Stimulated activated CD8-positive, alpha-beta memory T cell treated with anti-CD3 and anti-CD28 coated beads, Interleukin-7, amount 100 ng/mL, for 24 hours (primary cell): ENCODE data around the gene EFCC1.

Experiments
- DNase-seq: peaks from one replicate; pipeline ENCODE4 v3.0.0-alpha.2; 2020; ENCODE audit warnings: low read depth

Gene EFCC1

DNA sequence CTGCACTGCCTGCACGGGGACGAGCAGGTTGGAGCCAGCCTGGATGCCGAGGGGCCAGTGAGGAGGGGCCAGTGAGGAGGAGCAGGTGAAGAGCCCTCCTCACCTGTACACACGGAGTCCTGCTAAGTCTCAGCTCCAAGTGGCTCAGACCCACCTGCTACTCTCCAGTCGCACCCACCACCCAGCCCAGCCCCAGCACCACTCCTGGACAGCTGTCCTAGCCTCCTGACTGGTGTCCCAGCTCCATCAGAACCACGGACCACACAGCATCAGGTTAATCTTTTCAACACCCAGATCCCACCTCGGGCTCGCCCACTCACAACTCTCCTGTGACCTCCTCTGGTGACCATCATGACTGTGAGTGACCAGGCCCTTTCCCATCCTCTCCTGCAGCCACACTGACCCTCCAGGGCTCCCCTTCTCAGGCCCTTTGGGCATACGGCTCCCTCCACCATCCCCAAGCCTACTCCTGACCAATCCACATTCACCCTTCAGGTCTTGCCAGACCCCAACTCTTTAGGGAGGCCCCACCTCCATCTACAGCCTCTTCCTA lies 13.8 kb downstream of the EFCC1 start:
- no peak for DNase-seq

DNA sequence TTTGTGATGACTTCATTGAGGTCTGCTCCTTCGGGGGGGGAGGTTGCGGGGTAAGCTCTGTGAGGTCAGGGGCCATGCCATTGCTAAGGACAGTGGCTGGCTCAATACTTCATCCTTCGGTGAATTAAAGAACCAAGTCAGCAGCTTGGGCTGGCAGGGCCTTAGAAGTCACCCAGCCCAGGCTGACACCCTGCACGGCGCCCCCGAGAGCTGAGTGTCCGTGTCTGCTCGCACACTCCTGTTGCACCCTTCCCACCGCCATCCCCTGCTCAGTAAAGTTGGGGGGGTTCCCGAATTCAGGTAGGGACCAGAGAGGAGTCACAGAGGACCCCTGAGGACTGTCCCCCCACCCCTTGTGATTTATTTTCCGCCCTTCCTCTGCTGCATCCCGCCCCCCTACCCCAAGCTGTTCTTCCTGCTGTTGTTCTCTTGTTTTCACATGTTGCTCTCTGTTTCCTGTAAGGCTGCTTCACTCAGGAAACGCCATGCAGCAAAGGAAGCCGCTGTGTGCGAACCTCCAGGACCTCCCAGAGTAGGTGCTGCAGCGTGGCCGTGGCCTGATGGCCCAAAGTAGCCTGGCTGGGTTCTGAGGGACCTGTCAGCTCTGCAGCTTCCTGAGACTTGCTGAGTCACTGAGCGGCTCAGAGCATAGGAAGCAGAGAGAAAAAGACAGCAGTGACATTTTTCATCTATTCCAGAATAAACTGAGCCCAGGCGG lies 14.4 kb downstream of the EFCC1 start:
- DNase-seq, result no peak

DNA sequence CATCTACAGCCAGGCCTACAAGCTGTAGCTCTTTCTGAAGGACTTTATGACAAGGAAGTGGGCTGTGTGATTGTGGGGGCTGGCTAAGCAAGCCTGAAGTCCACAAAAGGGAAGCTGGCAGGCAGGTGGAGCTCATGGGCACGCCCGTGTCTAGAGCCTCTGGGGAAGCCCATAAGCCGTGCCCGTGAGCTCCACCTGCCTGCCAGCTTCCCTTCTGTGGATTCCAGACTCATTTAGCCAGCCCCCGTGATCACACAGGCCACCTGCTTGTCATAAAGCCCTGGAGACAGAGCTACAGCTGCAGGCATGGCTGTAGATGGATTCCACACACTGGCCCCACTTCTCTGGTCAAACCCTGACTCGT lies 15.2 kb downstream of the EFCC1 start:
- no peak for DNase-seq

DNA sequence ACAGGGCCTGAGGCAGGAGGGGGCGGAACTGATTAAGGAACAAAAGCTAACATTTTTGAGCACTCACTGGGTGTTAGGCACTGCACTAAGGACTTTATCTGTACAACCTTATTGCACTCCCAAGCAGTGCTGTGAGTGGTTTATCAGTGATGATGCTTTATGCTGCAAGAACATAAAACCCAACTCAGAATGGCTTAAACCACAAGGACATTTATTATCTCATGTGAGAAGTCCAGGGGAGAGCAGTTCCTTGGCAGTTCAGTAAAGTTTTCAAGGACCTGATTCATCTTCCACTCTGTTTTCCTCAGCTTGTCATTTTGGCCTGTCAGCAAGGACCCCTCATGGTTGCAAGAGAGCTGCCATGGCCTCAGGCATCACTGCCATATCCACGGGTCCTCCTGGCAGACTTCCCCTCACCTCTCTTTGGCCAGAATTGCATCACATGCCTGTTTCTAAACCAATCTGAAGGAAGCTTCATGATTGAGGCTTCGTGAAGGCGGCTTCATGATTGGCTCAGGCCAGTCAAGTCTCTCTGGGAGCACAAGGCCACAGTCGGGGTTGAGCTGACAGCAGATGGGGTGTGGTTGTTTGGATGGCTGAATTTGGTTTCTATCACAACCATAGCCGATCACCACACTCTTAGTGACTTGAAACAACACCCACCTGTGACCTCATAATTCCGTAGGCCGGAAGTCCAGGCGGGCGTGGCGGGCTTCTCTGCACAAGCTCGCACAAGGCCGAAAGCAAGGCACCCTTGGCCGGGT lies 15.8 kb downstream of the EFCC1 start:
- DNase-seq, result no peak

DNA sequence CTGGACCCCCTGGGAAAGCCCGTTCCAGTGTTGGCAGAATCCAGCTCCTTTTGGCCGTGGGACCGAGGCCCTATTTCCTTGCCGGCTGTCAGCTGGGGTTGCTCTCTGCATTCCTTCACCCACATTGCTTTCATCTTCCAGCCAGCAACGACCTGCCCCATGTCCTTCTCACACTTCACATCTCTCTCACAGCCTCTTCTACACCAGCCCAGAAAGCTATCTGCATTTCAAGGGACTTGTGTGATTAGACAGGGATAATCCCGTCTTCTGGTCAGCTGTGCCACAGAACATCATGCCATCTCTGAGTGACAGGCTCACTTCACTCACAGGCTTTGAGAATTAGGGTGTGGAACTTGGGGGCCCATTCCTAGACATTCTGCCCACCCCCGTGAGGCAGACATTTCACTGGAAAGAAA lies 16.4 kb downstream of the EFCC1 start:
- no peak for DNase-seq

DNA sequence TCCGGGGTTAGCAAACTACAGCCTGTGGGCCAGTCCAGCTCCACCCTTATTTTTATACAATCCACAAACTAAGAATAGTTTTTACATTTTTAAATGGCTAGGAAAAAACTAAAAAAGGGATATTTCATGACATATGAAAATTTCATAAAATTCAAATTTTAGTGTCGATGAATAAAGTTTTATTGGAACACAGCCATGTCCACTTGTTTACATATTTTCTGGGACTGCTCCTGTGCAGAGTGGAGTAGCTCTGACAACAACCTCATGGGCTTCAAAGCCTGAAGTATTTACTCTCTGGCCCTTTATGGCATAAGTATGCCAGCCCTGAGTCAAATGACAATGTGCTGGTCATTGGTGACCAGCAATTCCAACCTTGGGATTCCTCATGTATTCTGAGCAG lies 17.2 kb downstream of the EFCC1 start:
- DNase-seq, result no peak

DNA sequence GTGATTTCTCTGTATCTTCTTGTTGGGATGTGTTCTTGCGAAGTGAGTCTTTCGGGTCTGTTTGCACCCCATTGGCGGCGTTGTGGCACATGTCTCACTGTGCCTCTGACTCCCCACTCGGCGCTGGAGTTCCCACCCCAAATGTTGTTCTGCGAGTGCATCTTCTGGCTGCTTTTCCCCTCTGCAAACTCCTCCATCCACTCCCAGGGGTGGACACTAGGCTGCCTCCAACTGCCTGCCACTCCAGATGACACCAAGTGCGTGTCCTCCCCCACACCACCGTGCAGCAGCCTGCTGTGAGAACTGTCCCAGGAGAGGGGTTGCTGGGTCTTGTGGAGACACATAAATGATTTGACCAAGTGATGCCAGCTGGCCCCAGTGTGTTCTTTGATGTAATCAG lies 17.6 kb downstream of the EFCC1 start:
- DNase-seq, result no peak

DNA sequence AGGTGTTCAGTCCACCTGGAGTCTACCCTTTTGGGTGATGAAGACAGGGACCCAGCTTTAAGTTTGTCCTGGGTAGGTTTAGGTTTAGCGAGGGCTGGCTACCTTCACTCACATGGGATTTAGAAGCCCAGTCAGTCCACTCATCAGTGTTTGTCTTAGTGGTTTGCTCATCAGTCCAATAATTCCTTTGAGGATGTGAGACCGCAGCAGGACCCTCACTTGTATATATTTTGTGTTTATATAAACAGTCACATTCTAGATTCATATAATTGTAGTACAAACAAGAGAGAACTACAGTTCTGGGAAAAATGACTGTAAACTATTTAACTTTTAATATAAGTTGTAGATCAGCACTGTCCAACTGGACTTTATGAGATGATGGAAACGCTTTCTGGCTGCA lies 18.2 kb downstream of the EFCC1 start:
- no peak for DNase-seq

DNA sequence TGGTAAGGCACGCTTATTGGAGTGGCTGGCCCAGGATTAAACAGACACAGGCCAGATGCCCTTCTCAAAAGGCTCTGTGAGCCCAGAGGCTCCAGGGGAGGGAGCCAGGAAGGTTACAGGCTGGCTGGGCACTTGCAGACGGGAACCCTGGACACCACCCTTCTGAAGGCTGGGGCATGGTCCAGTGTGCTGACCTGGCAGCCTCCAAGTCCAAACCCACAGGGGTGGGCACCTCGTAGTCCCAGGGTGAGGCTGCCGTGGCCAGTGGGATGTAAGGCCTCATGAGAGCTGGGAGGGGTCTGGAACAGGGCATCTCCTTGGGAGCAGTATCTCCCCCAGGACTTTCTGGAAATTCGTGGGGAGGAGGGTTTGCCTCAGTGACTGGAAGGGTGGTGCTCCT lies 19.6 kb downstream of the EFCC1 start:
- DNase-seq, result no peak

DNA sequence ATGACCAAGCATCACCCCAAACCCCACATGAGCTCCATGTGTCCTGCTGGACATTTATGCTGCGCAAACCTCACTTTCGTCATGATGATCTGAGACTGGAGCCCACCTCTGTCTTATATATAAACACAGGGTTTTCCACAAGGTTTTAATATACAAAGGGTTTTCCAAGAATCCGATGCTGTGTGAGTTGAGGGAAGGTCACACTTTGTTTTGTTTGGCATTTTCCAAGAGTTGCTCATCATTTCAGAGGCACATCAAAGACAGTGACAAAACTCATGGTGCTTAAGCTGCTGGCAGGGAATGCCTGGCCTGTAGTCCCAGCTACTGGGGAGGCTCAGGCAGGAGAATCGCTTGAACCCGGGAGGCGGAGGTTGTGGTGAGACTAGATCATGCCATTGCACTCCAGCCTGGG lies 20.0 kb downstream of the EFCC1 start:
- DNase-seq, result no peak

DNA sequence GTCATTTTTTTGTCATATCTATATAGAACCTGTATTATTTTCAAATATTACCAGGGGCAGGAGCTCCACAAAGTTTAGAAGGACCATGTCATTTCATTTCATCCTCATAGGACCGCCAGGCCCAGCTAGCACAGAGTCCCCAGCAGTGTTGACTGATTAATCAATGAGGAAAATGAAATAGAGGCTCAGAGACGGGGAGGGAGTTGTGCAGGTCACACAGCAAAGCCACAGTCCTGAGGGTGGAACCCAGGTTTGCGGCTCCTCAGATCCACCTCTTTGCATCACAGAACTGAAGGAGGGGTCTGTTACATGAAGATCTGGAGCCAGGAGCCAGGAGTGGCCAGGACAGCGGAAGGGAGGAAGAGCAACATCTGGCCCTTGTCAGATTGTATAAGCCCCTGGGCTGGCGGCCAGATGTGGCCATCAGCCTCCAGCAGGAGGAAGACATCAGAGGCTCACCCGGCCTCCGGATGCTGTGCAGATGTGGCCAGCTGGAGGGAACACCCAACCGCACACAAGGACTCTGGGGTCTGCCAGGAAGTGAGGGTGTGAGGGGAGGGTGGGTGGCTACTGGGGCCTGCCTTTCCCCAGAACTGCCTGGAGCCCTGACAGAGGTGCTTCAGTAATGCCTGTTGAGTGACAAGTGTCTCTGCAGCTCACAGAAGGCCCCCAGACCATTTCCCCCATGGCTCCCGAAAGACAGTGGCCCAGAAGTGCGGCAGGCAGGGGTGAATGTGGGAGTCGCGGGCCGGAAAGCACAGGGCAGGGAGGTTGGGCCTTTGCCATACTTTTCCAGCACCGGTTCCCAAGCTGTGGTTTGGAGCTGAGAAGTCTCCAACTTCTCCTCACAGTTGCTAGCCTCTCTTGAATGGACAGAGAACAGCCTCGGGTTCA lies 21.3 kb downstream of the EFCC1 start:
- DNase-seq, result no peak

DNA sequence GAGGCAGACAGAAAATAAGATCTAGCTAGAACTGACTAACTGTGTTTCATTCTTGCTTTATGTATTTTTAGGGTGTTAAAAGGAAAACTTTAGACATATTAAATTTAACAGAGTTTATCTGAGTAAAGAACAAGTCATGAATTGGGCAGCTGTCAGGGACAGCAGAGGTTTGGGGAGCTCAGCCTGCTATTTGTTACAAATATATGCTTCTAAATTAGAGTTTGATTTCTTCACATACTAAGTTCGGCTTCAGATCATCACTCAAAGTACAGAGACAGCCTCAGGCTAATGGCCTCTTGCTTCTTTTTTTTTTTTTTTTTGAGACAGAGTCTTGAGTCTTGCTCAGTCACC lies 21.9 kb downstream of the EFCC1 start:
- DNase-seq, result no peak

DNA sequence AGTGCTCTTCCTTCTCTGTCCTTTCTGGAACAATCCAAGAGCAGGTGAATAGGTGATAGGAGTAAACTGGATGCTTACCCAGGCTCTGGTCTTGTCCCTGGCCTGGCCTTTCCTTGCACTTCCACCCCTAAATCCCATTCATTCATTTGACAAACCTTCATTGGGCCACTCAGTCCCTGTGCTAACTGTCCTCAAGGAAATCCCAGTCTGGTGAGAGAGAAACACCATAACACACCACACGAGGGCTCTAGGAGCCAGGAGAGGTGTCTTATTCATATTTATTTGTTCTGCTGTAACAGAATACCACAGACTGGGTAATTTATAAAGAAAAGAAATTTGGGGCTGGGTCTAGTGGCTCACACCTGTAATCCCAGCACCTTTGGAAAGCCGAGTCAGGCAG lies 22.8 kb downstream of the EFCC1 start:
- DNase-seq, result no peak

DNA sequence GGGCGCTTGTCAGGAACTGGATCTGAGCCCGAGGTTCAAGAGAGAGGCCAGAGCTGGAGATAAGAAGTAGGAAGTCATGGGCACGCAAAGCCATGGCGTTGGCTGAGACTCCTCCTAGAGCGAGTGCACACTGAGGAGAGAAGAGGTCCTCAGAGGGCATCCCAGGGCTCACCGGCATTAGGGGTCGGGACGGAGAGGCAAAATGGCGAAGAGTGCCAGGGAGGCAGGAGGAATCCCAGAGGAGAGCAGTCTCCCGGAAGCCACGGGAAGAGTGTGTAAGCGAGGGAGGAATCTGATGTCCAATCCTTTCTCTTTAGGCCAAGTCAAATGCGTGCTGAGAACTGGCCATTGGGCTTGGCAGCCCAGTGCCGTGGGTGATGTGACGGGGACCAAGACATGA lies 24.0 kb downstream of the EFCC1 start:
- DNase-seq, result no peak

DNA sequence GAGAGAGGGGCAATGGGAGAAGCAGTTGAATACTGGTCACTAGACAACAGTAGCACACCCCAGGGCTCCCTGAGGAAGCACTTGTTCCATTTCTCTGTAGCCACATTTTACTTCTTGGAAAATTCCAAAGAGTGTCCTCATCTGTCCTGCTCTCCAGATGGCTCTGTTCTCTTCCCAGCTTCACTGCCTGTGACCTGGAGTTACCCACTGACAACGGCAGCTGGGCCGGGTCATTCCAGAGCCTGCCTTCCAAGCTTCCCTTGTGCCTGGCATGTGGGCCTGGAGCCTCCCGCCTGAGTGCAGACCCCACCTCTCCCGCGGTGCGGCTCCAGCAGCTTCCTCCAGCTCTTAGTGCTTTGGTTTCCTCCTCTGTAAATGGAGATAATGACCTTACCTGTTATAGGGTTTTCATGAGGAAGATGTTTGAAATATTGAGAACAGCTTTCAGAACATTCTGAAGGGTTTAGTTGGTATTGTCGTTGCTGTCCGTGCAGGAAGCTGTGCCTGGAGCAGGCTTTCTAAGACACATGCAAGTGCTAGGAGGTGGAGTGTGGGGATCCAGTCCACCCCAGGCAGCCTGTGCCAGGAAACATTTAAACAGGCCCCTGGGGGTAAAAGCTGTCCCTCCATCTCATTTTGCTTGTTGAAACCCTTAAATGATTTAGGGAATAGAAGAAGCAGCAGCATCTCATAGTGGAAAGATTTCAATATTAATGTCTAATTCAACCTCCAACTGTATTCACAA lies 24.8 kb downstream of the EFCC1 start:
- no peak for DNase-seq

DNA sequence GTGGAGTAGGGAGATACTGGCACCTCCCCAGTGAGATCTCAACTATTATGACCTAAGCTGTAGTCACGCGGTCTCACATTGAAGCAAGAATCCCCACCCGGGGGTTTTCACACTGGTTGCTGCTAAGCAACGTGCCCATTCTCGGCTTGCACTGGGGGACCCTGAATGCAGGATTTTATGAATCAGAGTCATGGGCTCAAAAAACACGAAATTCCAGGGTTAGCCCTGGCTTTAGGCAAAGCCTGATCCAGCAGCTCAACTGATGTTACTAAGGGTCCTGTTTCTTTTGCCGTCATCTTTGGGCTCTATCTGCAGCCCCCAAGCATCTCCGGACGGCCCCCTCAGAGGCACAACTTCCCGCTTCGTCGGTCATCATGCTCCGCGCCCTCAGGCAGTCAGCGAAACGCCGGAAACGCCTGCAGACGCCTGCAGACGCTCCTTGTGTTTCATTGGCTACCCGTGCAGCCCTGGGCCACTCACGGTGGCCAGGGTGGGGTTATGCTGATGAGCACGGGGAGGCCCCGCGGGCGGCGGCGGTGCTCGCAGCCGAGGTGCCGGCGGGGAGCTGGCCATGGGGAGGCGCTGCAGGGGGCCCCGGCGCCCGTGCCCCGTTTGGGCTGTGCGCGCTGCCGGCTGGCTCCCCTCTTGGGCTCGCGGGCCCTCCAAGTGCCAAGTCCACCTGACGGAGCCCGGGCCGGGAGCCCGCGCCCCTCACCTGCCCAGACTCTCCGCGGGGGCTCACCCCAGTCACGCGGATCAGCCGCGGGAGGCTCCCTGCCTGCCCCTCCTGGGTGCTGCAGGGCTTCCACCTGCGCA lies 25.8 kb downstream of the EFCC1 start:
- DNase-seq, result peak; percentile 78

DNA sequence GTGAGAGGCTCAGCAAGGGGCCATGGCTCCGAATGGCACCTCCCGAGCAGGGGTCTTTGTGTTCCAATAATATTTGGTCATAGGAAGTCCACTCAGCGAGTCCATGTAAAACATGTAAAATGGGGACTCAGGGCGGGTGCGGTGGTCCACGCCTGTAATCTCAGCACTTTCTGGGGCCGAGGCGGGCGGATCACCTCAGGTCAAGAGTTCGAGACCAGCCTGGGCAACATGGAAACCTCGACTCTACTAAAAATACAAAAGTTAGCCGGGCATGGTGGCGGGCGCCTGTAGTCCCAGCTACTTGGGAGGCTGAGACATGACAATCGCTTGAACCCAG lies 26.4 kb downstream of the EFCC1 start:
- no peak for DNase-seq

DNA sequence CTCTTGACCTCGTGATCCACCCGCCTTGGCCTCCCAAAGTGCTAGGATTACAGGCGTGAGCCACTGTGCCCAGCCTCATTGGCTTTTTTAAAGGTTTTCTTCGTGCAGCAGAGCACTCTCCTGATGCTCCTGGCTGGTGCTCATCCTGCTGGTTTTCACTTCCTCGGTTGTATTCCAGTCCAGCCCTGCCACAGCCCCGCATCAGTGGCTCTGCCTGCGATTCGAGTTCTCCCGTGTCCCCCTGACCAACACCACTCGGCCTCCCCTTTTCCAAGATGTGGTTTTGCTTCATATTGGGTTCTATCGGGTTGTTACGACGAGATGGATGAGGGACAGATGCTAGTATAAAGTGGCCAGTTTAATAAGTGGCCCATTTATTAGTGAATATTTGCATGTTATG lies 27.8 kb downstream of the EFCC1 start:
- no peak for DNase-seq

DNA sequence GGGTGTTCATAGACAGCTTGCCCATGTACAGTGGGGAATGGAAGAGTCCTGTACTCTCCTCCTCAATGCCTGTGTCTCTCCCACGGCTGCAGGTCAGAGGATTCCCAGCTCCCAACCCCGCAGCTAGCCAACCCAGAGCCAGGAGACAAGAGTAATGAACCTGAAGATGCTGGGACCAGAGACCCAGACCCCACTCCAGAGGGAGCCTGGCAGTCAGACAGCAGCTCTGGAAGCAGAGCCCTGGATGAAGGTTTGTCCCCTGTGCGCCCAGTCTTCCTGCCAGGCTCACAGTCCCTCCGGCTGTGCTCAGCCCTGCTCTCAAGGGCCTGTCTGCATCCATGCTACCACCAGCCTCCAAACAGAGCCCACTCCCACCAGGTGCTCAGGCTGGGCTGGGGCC lies 29.5 kb downstream of the EFCC1 start:
- DNase-seq, result no peak

DNA sequence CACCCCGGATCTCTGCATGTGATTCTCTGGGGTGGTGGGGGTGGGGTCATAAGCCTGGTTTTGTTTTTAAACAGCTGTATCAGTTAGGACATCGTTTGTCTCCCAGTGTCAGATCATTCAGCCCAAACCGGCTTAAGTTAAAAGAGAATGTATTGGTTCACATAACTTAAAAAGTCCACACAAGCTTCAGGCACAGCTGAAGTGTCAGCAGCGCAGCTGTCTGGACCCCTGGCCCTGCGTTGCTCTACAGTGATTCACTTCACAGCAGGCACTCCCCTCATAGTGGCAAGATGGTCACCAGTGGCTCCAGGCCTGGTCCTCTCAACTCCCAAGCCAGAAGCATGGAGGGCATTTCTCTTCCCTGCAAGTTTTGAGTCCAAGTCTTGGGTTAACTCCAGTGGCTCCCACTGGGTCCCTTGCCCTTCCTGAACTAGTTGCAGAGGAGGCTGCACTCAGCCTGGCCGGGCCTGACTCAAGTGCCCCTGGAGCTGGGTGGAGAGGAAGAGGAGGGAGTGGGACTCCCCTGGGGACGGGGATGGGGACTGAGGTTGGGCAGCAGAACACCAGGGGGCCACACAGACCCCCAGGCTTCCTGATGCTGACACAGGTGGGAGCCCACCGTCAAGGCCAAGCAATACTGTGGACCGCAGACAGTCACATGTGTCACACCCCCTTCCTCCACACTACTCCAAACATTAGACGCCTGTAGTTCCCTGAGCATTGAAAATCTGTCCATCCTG lies 30.5 kb downstream of the EFCC1 start:
- DNase-seq, result no peak

DNA sequence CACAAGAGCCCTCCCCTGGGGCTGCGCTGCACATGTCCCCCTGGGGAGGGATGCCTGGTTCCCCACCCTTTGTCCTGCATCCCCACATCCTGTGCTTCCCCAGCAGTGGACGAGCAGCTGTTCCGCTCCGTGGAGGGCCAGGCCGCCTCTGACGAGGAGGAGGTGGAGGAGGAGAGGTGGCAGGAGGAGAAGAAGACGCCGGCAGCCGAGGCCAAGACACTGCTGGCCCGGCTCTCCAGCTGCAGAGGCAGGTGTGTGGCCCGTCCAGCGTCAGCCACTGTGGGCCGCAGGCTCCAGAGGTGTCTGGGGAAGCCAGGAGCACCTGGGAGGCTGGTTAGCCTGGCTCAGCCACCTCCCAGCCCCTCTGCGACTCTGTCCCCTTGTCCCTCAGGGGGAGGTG lies 31.6 kb downstream of the EFCC1 start:
- DNase-seq, result no peak
